Kidney tubule cell (primary cell): ENCODE data around the gene AKAP12.
"Not testable (repeated sequence)": the region's sequence is repeated elsewhere in the genome, so short reads cannot be mapped to it uniquely, and the experiment has no call there.

Source experiments
- DNase-seq: peaks from one replicate; pipeline ENCODE4 v3.0.0-alpha.2; 2018; ENCODE audit warnings: low spot score

The AKAP12 gene

DNA sequence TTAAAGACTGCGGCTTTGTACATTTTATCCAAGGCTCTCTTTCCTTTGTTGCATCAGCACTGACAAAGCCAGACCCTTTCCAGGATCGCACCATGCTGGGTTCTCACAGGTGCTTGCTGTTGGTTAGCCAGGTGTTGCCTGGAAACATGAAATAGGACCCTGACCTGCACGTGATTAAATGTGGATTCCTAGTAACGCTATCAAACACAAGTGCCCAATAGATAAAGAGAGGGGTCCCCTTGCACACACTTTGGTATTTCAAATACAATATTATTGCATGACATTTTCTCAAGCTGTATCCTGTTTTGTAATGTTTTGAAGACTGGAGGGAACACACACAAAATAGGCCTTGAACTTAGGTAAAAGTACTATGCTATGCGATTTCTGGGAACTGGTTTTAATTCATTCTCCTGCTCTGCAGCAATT is 73.3 kb downstream of the AKAP12 start:
- no peak for DNase-seq

DNA sequence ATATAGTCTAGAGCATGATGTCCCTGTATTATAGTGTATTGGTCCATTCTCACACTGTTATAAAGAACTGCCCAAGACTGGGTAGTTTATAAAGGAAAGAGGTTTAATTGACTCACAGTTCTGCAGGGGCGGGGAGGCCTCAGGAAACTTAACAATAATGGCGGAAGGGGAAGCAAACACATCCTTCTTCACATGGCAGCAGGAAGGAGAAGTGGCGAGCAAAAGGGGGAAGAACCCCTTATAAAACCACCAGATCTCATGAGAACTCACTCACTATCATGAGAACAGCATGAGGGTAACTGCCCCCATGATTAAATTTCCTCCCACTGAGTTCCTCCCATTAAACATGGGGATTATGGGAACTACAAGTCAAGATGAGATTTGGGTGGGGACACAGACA is 75.9 kb downstream of the AKAP12 start:
- not testable (repeated sequence) for DNase-seq

DNA sequence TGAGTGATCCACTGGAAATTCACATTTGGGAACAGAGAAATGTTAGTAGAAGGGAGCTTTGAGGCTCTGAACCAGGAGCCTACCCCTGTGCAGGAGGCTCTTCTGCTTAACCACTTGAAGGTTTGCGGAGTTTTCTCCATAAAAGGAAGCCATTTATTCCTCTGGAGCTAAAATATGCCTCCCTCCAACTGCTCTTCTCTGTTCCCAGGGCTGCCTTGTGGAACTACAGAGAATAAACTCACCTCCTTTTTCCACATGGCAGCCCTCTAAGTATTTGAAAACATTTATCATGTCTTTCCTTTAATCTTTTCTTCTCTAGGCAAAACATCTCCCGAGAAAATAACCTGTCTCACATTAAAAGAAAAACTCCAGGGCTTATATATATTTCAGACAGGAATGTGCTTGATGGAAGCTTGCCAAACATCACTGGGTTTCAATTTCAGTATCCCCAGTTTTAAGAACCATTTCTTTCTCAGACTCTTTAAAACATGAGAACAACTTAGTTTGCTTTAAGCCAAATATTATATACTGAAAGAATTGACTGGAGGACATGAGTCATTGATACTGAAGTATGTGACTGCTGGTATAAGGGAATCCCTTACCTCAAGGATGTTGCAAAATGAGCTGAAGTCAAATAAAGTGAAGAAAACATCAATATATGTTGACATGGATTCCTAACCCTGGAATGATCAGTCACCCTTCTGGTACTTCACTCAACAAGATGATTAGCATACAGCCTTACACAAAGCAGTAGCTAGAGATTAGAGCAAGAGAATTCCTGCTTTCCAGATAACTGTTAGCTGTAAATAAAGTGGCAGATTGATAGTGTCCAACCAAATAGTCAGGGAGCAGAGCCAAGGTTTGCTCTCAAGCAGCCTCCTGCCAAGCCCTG is 77.6 kb downstream of the AKAP12 start:
- peak; percentile 73 for DNase-seq

DNA sequence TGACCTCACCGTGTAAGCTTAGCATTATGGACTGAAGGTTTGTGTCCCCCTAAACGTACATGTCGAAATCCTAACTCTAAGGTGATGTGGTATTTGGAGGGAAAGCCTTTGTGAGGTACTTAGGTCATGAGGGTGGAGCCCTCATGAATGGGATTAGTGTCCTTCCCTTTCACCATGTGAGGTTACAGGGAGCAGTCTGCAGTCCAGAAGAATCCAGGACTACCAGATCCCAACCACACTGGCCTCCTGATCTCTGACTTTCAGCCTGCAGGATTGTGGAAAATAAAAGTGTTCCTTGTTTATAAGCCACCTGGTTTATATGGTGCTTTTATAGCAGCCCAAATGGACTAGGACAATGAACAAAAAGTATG is 78.2 kb downstream of the AKAP12 start:
- DNase-seq: no peak

DNA sequence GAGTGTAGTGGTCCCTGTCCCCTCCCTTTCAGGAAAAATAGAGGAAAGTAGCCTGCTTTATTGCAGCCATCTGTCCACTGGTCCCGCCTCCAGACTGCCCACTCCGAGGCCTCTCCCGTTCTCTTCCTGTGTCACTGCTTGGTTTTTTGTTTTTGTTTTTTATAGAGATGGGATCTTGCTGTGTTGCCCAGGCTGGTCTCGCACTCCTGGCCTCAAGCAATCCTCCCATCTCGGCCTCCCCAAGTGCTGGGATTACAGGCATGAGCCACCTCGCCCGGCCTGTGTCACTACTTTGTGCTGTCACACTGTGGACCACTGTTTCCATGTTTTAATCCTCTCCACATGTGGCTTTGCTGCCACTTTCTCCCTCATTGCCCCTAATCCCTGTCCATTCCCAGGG is 80.4 kb downstream of the AKAP12 start:
- no peak for DNase-seq

DNA sequence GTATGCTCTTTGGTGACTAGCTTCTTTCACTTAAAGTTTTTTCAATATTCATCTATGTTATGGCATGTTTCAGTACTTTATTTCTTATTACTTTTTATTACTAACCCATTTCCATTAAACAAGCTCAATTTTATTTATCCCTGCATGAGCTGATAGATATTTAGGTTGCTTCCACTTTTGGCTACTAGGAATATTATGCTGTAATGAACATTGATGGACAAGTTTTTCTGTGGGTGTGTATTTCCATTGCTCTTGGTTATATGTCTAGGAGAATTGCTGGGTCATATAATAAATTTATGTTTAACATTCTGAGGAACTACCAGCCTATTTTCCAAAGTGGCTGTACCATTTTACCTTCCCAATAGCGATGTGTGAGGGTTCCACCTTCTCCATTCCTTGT is 81.7 kb downstream of the AKAP12 start:
- no peak for DNase-seq

DNA sequence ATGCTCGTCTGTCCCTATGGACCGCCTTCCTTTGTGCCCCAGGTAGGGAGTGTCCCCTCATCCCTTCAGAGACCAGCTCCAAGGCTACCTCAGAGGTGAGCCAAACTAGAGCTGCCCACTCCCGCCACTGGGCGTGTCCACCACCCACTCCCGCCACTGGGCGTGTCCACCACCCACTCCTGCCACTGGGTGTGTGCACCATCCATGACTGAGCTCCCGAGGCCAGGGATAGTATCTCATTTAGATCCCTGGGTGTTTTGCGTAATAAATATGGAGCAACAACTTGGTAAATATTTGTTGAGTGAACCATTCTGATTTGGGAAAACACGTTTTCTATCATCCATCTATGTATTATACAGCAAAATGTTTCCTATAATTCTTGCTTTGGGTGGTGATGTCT is 82.8 kb downstream of the AKAP12 start:
- no peak for DNase-seq

DNA sequence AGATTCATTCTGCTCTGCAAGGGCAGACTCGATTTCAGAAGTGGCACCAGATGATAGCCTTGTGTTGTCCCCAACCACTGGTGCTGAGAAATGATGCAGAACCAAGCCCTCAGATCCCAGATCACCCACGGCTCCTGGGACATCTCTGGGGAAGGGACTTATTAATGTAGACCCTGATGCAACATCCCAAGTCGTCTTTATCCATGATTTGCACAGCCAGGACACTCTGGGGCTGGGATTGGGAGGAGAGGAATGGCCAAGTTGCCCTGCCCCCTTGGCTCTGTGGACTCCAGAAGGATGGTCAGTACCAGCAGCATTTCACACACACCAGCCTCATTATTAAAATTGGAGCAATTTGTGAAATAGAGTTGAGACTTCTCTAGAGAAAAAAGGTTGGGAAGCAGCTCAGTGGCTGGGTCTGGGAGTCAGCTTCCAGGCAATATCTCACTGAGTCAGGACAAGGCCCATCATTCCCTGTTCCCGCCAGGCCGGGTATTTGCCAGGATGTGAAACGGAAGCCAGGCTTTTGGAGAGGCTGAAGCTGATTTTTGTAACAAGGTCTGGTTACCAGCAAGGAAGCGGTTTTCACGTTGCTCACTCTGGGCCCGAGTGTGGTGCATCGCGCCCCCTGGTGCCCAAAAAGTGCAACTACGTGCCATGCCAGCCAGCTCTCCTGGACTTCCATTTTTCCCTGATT is 84.2 kb downstream of the AKAP12 start:
- DNase-seq: peak; percentile 87

DNA sequence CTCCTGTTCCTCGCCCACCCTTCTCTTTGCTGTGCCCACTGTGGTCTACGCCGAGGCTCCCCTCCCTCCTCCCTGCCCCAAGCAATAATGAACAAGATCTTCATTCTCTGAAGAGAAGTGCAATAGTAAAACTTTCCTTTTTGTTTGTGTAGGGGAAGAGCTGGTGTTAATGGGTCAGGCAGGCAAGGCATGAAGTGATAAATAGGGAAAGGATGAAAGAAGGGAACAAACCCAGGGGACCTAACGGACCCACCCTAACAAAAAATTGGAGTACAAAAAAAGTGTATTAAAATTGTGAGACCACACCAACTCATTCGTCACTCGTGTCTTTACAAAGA is 84.7 kb downstream of the AKAP12 start:
- peak; percentile 12 for DNase-seq

DNA sequence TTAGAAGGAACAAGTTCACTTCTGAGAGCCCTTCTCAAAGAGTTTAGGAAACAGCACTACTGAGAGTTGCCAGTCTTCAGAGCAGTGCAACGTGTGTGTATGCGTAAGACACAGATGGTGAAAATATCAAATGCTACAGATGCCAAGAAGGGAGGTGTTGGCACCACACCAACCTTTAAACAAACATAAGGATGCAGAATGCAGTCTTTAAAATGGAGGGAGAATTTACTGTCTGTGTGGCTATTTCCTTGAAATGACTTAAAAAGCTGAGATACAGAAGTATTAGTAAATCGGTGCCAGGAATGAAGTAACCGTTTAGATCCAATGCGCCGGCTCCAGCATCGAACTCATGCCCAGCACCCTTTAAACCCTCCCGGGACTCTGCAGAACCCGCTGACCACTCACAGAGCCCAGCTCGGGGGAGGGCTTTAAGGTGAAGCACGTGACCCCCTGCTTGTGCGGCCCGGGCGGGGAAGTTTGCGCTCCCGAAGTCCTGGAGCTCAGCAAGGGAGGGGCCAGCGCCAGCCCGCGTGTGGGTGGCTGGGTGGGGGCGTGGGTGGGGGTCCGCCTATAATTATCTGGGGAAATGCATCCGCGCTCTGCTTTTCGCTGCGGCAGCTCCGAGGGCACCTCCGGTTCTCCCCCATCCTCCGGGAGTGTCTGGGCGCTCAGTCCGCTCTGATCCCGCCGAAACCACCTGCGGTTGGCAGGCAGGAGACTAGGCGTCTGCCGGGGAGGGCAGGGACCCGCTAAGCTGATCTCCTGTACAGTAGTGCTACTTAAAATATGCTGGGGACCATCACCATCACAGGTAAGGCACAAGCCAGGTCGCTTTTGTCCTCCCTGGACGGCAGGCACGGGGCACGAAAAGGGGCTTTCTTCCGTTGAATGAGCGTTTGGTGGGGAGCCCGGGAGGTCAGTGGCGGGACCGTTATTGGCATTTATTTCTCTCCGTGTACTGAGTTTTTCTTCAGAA is 85.6 kb downstream of the AKAP12 start:
- DNase-seq: peak; percentile 79

DNA sequence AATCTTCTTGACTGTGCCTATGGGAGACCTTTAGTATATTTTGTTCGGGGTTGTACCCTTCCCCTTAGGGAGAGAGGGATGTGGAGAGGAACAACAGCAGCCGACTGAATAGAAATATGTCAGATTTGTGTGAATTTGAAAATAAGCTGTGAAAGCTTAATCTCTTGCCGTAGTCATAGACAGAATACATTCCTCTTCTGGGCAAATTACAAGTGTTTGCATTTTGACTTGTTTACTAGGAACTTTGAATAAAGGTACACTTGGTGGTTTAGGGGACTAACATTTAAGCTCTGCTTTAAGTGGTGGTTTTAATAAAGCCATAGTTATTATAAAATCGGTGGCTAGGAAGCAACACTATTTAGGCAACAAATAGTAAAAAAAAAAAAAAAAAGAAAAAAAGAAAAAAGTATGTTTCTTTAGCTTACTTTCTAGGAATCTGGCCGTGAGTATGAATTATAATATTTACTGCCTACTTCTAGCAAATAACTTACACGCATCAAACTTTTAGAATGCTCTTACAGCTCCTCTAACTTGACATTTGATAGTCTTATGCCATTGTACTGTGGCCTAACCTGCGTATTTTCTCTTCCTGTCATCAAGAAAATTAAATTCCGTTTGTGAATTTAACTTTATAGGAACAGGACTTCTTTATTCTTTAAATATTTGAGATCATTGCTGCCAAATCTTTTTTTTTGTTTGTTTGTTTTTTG is 86.5 kb downstream of the AKAP12 start:
- no peak for DNase-seq

DNA sequence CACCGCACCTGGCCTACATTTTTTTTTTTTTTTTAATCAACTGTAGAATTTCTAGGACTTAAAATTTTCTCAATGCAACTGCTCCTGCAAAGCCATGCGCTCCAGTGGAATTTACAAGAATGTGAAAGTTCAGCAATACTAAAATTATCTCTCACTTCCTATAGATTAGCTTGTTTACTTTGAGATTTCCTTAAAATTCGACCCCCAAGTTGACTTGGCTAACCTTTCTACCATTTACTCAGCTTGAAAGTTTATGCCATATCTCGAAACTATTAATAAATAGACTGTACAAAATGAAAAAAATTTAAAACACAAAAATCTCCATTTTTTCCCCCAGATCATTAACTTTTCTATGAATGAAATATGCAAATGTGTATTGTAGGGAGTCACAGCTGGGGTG is 87.3 kb downstream of the AKAP12 start:
- no peak for DNase-seq

DNA sequence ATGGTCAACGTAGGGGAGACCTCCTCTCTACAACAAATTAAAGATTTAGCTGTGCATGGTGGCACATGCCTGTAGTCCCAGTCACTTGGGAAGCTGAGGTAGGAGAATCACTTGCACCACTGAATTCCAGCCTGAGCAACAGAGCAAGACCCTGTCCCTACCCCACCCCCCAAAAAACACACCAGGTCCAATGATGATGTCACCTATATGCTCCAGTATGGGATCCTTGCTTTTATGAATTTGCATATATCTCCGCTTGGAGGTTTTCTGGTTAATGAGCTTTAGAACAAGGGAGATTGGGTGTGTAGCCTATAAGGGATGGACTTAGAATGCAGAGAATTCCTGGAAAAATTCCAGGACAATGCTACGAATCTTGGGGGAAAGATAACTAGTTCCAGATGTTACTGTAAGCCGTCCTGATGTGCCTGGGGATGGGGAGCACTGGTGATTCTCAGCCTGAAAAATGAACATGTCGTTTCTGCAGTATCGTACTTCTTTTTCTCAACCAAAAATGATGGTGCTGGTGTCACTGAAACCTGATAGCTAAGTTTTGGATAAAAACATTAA is 90.4 kb downstream of the AKAP12 start:
- DNase-seq: no peak

DNA sequence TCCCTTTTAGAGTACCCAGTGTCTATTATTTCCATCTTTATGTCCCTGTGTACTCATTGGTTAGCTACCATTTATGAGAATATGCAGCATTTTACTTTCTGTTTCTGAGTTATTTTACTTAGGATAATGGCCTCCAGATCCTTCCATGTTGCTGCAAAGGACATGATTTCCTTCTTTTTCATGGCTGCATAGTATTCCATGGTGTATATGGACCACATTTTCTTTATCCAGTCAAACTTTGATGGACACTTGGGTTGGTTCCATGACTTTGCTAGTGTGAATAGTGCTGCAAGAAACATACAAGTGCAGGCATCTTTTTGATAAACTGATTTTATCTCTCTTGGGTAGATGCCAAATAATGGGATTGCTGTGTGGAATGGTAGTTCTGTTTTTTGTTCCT is 96.2 kb downstream of the AKAP12 start:
- DNase-seq: no peak

DNA sequence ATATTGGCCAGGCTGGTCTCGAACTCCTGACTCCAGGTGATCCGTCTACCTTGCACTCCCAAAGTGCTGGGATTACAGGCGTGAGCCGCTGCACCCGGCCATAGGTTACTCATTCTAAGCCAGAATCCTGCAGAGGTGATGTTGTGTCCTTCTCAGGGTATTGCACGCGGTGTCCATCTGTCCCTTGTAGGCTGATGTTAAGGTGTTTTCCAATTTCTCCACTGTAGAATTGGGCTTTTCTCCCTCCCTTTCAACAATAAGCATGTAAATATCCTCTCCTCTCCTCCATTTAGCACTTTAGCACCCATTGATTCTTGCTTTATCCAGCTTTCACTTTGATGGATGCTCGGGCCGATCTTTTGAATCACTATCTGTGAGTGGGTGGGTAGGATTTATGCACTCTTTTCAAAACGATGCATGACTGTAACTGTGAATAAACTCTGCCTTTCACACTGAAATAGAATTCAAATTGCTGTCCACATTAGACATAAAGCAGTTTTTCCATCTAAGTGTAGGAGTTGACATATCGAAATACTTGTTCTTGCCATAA is 99.0 kb downstream of the AKAP12 start:
- no peak for DNase-seq

DNA sequence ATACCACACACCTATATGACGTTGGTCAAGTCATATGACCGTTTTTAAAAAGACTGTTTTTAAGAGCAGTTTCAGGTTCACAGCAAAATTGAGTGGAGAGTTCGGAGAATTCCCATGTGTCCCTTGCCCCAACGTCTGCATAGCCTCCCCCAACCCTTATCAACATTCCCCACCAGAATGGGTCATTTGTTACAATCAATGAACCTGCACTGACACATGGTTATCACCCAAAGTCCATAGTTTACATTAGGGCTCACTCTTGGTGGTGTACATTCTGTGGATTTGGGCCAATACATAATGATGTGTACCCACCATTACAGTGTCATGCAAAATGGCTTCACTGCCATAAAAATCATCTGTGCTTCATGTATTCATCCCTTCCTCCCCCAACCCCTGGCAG is 99.6 kb downstream of the AKAP12 start:
- DNase-seq: no peak

DNA sequence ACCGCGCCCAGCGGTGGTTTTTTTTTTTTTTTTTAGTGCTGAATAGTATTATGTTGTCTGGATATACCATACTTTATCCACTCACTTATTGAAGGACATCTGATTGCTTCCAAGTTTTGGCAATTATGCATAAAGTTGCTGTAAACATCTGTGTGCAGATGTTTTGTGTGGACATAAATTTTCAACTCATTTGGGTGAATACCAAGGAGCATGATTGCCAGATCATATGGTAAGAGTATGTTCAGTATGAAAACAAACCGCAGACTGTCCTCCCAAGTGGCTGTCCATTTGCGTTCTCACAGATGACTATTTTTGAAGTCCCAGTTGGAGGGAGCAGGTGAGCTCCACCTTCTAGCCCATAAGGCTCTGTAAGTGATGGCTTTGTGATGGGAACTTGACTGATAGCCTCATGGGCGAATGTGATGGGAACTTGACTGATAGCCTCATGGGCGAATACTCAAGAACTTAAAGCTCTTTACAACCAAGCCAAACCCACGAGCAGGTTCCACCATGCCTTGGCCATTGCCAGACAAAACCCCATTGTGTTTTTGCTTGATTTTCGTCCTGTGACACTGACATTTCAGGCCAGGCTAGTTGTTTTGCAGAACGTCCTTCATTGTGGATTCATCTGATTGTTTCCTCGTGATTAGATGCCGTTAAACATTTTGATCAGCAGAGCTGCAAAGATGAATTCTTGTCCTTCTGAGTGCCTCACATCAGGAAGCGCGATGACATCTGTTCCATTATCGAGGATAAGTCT is 100.6 kb downstream of the AKAP12 start:
- no peak for DNase-seq

DNA sequence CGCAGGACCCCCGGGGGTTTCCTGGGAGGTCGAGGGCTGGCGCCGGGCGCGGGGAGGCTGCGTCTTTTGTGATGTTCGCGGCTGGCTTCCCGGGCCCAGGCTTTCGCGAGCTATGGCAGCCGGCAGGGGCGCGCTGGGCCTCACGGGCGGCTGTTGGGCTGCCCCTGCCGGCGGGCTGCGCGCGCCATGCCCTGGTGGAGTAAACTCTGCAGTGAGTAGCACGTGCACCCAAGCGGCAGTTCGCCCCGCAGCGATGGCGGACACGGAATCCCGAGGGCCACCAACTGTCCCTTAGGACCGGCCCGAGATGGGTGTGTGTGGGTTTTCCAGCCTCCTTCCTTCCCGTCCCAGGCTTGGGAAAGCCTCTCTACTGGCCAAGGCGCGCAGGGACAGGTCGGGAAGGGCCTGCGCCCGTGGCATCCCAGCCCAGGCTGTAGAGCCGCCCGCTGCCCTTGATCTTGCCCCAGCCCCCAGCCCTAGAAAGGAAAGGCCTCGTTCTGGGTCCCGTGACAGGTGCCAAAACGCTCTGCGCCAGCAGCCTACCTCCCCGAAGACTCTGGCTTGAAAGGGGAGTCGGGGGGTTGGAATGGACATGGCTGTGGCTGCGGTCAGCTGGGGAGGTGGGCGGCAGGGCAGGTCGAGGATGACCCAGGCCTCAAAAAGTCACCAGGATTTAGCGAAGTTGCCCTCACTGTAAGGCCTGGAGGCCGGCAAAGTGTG is 101.9 kb downstream of the AKAP12 start:
- DNase-seq: no peak

DNA sequence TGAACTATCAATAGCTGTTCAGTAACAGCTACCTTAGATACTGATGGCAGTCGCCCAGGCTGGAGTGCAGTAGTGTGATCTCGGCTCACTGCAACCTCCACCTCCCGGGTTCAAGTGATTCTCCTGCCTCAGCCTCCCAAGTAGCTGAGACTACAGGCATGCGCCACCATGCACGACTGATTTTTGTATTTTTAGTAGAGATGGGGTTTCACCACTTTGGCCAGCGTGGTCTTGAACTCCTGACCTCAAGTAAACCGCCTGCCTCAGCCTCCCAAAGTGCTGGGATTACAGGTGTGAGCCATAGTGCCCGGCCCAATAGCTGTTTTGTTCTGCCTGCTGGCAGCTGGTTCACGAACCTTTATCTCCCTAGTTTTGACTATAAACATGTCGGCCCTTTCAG is 103.0 kb downstream of the AKAP12 start:
- DNase-seq: not testable (repeated sequence)
